Stimulated activated naive CD8-positive, alpha-beta T cell treated with anti-CD3 and anti-CD28 coated beads, Interleukin-15, Interleukin-2, amounts not matched to agents 100 U/mL and 50 U/mL, for 24 hours (primary cell): ENCODE measurements around the gene ZCWPW2.
A peak's percentile ranks its signal among the peaks of the same experiment; 100 is the strongest.

ENCODE experiments used
- ATAC-seq: fragments of 150-1000 bp; cut with Tn5 transposase; one replicate; pipeline ENCODE4 v1.10.0; 2021
- DNase-seq: peaks from one replicate; pipeline ENCODE4 v3.0.0; 2021

Gene ZCWPW2

GRCh38 chr3:28348629-28349468 lies at the start of gene ZCWPW2, which contains the start of gene AZI2:
Gene ZCWPW2, plus strand, starts transcription at chr3:28348721. Its CDS starts 64,348 bp downstream, at chr3:28413069.
Gene AZI2, minus strand, starts transcription at chr3:28348824. Its CDS starts 8,207 bp downstream, at chr3:28340617.
- ATAC-seq = peak; percentile 94
- DNase-seq = peak; percentile 95

GRCh38 chr3:28299705-28300104 lies 48.8 kb upstream of the ZCWPW2 start:
- ATAC-seq = no peak
- DNase-seq = no peak

GRCh38 chr3:28300345-28300962 lies 48.1 kb upstream of the ZCWPW2 start:
- ATAC-seq = no peak
- no peak for DNase-seq

- DNase-seq (no peak), ATAC-seq (no peak)
These were observed 46.8 kb upstream of the ZCWPW2 start for GRCh38 chr3:28301688-28302087.

- no peak for DNase-seq
- ATAC-seq = no peak
These were observed 40.3 kb upstream of the ZCWPW2 start for GRCh38 chr3:28308196-28308595.

GRCh38 chr3:28315711-28316110 lies 32.8 kb upstream of the ZCWPW2 start:
- DNase-seq (no peak), ATAC-seq (no peak)

GRCh38 chr3:28316226-28316625 lies 32.3 kb upstream of the ZCWPW2 start:
- DNase-seq (no peak), ATAC-seq (no peak)

- ATAC-seq (peak; percentile 68), DNase-seq (peak; percentile 15)
These were observed 31.0 kb upstream of the ZCWPW2 start for GRCh38 chr3:28317438-28318022.

GRCh38 chr3:28320981-28321380 lies 27.5 kb upstream of the ZCWPW2 start:
- DNase-seq (no peak), ATAC-seq (no peak)

- no peak for DNase-seq
- ATAC-seq = no peak
These were observed 26.1 kb upstream of the ZCWPW2 start for GRCh38 chr3:28322464-28322863.

GRCh38 chr3:28326458-28326926 lies 22.0 kb upstream of the ZCWPW2 start:
- peak; percentile 98 for ATAC-seq
- DNase-seq = peak; percentile 17

- ATAC-seq (no peak), DNase-seq (no peak)
These were observed 20.1 kb upstream of the ZCWPW2 start for GRCh38 chr3:28328188-28329151.

GRCh38 chr3:28334552-28334951 lies 14.0 kb upstream of the ZCWPW2 start:
- ATAC-seq = no peak
- DNase-seq = no peak

- no peak for ATAC-seq
- no peak for DNase-seq
These were observed 13.3 kb upstream of the ZCWPW2 start for GRCh38 chr3:28335246-28335645.

- ATAC-seq (no peak), DNase-seq (no peak)
These were observed 11.3 kb upstream of the ZCWPW2 start for GRCh38 chr3:28337230-28337629.

- ATAC-seq (no peak), DNase-seq (no peak)
These were observed 5.4 kb upstream of the ZCWPW2 start for GRCh38 chr3:28343144-28343543.

GRCh38 chr3:28345690-28346089 lies 2.8 kb upstream of the ZCWPW2 start:
- no peak for ATAC-seq

GRCh38 chr3:28347374-28348264 lies 902 bp upstream of the ZCWPW2 start:
- DNase-seq (peak; percentile 3), ATAC-seq (no peak)

More at GRCh38 chr3:28345690-28346089, 2.8 kb upstream of the ZCWPW2 start:
- no peak for DNase-seq

GRCh38 chr3:28348265-28348628 lies 274 bp upstream of the ZCWPW2 start:
- DNase-seq (no peak), ATAC-seq (peak; percentile 86)

GRCh38 chr3:28349469-28350000 lies 1.0 kb downstream of the ZCWPW2 start:
- DNase-seq (no peak), ATAC-seq (no peak)

GRCh38 chr3:28376424-28376823 lies 27.9 kb downstream of the ZCWPW2 start:
- ATAC-seq (no peak), DNase-seq (no peak)
